HepG2 (cell line): Measurements from ENCODE around the gene SCO1. TPM values are rescaled to one million over a fixed set of nuclear protein-coding genes. Genes with fewer than 3 reads are reported as not detected.

Experiments used
- GZF1 ChIP-seq: sonication (generic); formaldehyde crosslinking; IDR thresholded peaks from 2 replicates; pipeline ENCODE4 v1.5.1; 2020; ENCODE audit warnings: mild to moderate bottlenecking, missing genetic modification reagents
- IKZF4 ChIP-seq: sonication (generic); formaldehyde crosslinking; IDR thresholded peaks from 2 replicates; pipeline ENCODE4 v1.5.1; 2020; ENCODE audit warnings: borderline replicate concordance, mild to moderate bottlenecking, low read depth, missing genetic modification reagents; ENCODE audit errors: not compliant biosample characterization
- JUNB ChIP-seq: sonication (generic); formaldehyde crosslinking; IDR thresholded peaks from 2 replicates; pipeline ENCODE4 v1.8.0; 2022; ENCODE audit warnings: missing genetic modification reagents, mild to moderate bottlenecking, borderline replicate concordance
- KDM1A ChIP-seq: IDR thresholded peaks from 2 replicates; pipeline ENCODE4 v1.6.1; 2016; ENCODE audit warnings: missing compliant biosample characterization
- KDM3A ChIP-seq: IDR thresholded peaks from 2 replicates; pipeline ENCODE4 v1.6.1; 2018; ENCODE audit warnings: low read depth, missing compliant biosample characterization
- MIXL1 ChIP-seq: IDR thresholded peaks from 2 replicates; pipeline ENCODE4 v1.6.1; 2016
- NFE2 ChIP-seq: sonication (generic); formaldehyde crosslinking; IDR thresholded peaks from 2 replicates; pipeline ENCODE4 v1.4.0; 2020; ENCODE audit warnings: missing genetic modification reagents
- PAX8 ChIP-seq: sonication (generic); formaldehyde crosslinking; IDR thresholded peaks from 2 replicates; pipeline ENCODE4 v1.8.0; 2022; ENCODE audit warnings: mild to moderate bottlenecking, missing genetic modification reagents, borderline replicate concordance
- RARA ChIP-seq: IDR thresholded peaks from 2 replicates; pipeline ENCODE4 v1.6.1; 2016; ENCODE audit warnings: missing genetic modification reagents, missing compliant biosample characterization
- TOPORS ChIP-seq: sonication (generic); formaldehyde crosslinking; IDR thresholded peaks from 2 replicates; pipeline ENCODE4 v1.8.0; 2023; ENCODE audit warnings: mild to moderate bottlenecking, missing genetic modification reagents
- ZFP82 ChIP-seq: sonication (generic); formaldehyde crosslinking; IDR thresholded peaks from 2 replicates; pipeline ENCODE4 v1.5.1; 2020; ENCODE audit warnings: mild to moderate bottlenecking, missing genetic modification reagents, borderline replicate concordance
- ZKSCAN1 ChIP-seq: fragments of 150-350 bp; IDR thresholded peaks from 2 replicates; pipeline ENCODE4 v1.6.1; 2014; ENCODE audit warnings: low read length
- ZNF20 ChIP-seq: sonication (generic); formaldehyde crosslinking; IDR thresholded peaks from 2 replicates; pipeline ENCODE4 v1.4.0; 2020; ENCODE audit warnings: mild to moderate bottlenecking, moderate library complexity, missing genetic modification reagents
- polyA plus RNA-seq, 8 experiments: library from polyadenylated mRNA; depleted of rRNA in 3 of 8; stranded (reverse) in 7 of 8; unstranded in 1 of 8; fragments of >200 nt; fragmentation: Illumina TruSeq in 4 of 8; extraction: Trizol in 4 of 8; gene quantifications; 2 replicates each; pipeline versions ENCODE4 v1.2.1 to v1.2.3, GENCODE V29; 2011 to 2016; ENCODE audit warnings: low read depth in 4 of 8, missing spikeins in 1 of 8, mixed read lengths in 1 of 8; ENCODE audit not compliant: insufficient read depth in 1 of 8
- total RNA-seq, 5 experiments: library from RNA; depleted of rRNA; stranded (reverse); fragments of >200 nt; fragmentation: Illumina TruSeq; extraction: Trizol; gene quantifications; 2 replicates each; pipeline ENCODE4 v1.2.3, GENCODE V29; 2016; ENCODE audit warnings: low read depth in 1 of 5
- TF ChIP-seq, protein P1 (sequence below): IDR thresholded peaks from 2 replicates; pipeline ENCODE4 v1.6.1; 2016; ENCODE audit warnings: mild to moderate bottlenecking
- TF ChIP-seq, protein P2 (sequence below): sonication (generic); formaldehyde crosslinking; conservative IDR thresholded peaks from 2 replicates; pipeline ENCODE4 v1.8.0; 2022; ENCODE audit warnings: mild to moderate bottlenecking, moderate library complexity, missing genetic modification reagents
- TF ChIP-seq, protein P3 (sequence below): sonication (generic); formaldehyde crosslinking; IDR thresholded peaks from 2 replicates; pipeline ENCODE4 v1.4.0; 2020; ENCODE audit warnings: missing genetic modification reagents, borderline replicate concordance
- TF ChIP-seq, protein P4 (sequence below): sonication (generic); formaldehyde crosslinking; IDR thresholded peaks from 2 replicates; pipeline ENCODE4 v1.5.0; 2020; ENCODE audit warnings: missing genetic modification reagents, mild to moderate bottlenecking, borderline replicate concordance
- TF ChIP-seq, protein P5 (sequence below): sonication (generic); formaldehyde crosslinking; IDR thresholded peaks from 2 replicates; pipeline ENCODE4 v1.8.1; 2023; ENCODE audit warnings: mild to moderate bottlenecking, inconsistent platforms, moderate library complexity, missing genetic modification reagents, borderline replicate concordance
- TF ChIP-seq, protein P6 (sequence below): sonication (generic); formaldehyde crosslinking; IDR thresholded peaks from 2 replicates; pipeline ENCODE4 v1.4.0; 2020; ENCODE audit warnings: mild to moderate bottlenecking, missing genetic modification reagents

SCO1 gene
- total and polyA plus RNA-seq, 2 of the 13 experiments (the other 11 are each of a cell fraction or from before 2014, with no cell fraction given), result 11.4 to 50.3 TPM

DNA sequence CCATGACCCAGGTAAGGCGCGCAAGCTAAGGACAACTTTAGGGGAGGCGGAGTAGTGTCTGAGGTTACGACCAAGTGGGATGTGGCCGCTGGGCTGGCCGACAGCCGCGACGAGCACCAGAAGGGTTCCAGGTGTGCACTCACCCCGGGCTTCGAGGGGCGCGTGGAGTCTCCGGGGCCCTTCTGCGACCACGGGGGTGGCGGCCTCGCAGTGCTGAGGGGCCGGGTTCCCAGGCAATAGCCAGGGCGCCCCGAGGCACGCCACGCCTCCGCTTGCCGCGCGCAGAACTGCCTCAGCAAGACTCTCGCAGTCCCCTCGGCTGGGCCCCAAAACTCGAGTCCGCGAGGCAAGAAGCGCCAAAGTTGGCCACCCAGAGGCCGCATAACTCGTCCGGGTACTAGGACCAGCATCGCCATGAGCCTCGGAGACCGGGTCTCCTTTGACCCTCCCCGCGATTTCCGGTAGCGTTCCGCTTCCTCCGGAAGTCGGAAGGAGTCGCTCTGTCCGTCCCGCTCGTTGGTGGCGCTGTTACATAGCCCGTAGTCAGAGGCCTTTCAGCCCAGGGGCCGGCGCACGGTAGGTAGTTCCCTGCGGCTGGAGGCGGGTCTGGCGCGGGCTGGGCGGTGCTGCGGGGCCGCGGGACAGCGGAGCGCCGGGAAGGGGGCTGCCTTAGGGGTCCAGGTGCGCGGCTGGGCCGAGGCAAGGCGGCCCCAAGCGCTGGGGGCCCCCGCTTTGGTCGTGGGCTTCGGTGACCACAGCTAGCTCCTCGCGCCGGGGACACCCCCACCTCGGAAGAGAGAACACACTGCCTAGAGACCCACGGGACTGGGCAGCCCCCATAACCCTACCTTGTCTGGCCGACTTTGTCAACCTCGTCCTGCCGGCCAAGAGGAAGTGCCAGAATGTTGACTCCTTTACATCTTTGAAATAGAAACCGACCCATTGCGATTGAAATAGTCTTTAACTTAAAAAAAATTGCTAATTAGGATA, at the start of gene SCO1, which contains the start of gene ADPRM (continued):
- TF ChIP-seq GZF1 (no peak), IKZF4 (peak; percentile 44), TOPORS (CRISPR knock-in tag) (no peak), JUNB (CRISPR knock-in tag) (no peak), KDM3A (CRISPR knock-in tag) (peak; percentile 38; the same call in 1 of the 2 replicates), NFE2 (CRISPR knock-in tag) (no peak), RARA (CRISPR knock-in tag) (no peak), ZFP82 (0 out of 2 replicates have a peak, but pooled peaks have one; percentile 19), PAX8 (CRISPR knock-in tag) (0 out of 2 replicates have a peak, but pooled peaks have one; percentile 43), ZNF20 (CRISPR knock-in tag) (no peak), ZKSCAN1 (peak; percentile 71; the same call in 1 of the 2 replicates), KDM1A (CRISPR knock-in tag) (no peak), MIXL1 (CRISPR knock-in tag) (no peak; the same call in 1 of the 2 replicates)
- TF ChIP-seq, protein P1, sequence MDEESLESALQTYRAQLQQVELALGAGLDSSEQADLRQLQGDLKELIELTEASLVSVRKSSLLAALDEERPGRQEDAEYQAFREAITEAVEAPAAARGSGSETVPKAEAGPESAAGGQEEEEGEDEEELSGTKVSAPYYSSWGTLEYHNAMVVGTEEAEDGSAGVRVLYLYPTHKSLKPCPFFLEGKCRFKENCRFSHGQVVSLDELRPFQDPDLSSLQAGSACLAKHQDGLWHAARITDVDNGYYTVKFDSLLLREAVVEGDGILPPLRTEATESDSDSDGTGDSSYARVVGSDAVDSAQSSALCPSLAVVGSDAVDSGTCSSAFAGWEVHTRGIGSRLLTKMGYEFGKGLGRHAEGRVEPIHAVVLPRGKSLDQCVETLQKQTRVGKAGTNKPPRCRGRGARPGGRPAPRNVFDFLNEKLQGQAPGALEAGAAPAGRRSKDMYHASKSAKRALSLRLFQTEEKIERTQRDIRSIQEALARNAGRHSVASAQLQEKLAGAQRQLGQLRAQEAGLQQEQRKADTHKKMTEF (CRISPR knock-in tag), result peak; percentile 79
- TF ChIP-seq, protein P2, sequence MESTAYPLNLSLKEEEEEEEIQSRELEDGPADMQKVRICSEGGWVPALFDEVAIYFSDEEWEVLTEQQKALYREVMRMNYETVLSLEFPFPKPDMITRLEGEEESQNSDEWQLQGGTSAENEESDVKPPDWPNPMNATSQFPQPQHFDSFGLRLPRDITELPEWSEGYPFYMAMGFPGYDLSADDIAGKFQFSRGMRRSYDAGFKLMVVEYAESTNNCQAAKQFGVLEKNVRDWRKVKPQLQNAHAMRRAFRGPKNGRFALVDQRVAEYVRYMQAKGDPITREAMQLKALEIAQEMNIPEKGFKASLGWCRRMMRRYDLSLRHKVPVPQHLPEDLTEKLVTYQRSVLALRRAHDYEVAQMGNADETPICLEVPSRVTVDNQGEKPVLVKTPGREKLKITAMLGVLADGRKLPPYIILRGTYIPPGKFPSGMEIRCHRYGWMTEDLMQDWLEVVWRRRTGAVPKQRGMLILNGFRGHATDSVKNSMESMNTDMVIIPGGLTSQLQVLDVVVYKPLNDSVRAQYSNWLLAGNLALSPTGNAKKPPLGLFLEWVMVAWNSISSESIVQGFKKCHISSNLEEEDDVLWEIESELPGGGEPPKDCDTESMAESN (CRISPR knock-in tag), result peak; percentile 56
- TF ChIP-seq, protein P3, sequence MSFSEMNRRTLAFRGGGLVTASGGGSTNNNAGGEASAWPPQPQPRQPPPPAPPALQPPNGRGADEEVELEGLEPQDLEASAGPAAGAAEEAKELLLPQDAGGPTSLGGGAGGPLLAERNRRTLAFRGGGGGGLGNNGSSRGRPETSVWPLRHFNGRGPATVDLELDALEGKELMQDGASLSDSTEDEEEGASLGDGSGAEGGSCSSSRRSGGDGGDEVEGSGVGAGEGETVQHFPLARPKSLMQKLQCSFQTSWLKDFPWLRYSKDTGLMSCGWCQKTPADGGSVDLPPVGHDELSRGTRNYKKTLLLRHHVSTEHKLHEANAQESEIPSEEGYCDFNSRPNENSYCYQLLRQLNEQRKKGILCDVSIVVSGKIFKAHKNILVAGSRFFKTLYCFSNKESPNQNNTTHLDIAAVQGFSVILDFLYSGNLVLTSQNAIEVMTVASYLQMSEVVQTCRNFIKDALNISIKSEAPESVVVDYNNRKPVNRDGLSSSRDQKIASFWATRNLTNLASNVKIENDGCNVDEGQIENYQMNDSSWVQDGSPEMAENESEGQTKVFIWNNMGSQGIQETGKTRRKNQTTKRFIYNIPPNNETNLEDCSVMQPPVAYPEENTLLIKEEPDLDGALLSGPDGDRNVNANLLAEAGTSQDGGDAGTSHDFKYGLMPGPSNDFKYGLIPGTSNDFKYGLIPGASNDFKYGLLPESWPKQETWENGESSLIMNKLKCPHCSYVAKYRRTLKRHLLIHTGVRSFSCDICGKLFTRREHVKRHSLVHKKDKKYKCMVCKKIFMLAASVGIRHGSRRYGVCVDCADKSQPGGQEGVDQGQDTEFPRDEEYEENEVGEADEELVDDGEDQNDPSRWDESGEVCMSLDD (CRISPR knock-in tag), result no peak; the same call in none of the 2 replicates
- TF ChIP-seq, protein P4, sequence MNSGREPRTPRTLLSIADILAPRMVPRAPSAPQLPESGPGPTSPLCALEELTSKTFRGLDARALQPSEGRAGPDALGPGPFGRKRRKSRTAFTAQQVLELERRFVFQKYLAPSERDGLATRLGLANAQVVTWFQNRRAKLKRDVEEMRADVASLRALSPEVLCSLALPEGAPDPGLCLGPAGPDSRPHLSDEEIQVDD (CRISPR knock-in tag), result peak; percentile 73; the same call in 1 of the 2 replicates
- TF ChIP-seq, protein P5, sequence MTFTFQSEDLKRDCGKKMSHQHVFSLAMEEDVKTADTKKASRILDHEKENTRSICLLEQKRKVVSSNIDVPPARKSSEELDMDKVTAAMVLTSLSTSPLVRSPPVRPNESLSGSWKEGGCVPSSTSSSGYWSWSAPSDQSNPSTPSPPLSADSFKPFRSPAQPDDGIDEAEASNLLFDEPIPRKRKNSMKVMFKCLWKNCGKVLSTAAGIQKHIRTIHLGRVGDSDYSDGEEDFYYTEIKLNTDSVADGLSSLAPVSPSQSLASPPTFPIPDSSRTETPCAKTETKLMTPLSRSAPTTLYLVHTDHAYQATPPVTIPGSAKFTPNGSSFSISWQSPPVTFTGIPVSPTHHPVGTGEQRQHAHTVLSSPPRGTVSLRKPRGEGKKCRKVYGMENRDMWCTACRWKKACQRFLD, result no peak
- TF ChIP-seq, protein P6, sequence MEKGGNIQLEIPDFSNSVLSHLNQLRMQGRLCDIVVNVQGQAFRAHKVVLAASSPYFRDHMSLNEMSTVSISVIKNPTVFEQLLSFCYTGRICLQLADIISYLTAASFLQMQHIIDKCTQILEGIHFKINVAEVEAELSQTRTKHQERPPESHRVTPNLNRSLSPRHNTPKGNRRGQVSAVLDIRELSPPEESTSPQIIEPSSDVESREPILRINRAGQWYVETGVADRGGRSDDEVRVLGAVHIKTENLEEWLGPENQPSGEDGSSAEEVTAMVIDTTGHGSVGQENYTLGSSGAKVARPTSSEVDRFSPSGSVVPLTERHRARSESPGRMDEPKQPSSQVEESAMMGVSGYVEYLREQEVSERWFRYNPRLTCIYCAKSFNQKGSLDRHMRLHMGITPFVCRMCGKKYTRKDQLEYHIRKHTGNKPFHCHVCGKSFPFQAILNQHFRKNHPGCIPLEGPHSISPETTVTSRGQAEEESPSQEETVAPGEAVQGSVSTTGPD (CRISPR knock-in tag), result no peak
